ENCODE measurements around the gene EVI2B.

GRCh38 chr17:31320241-31320640 lies 6.4 kb upstream of the EVI2B start:
- TF ChIP-seq CTCF (conservative IDR thresholded peaks at IDR 0.05; ENCODE audit: low read depth, low read length) (no peak), EZH2phosphoT487 (IDR thresholded peaks at IDR 0.05; ENCODE audit: borderline replicate concordance, low read length) (no peak)

Measured in PC-3 (cell line).